ENCODE measurements around the gene GID4.

The GID4 gene

DNA sequence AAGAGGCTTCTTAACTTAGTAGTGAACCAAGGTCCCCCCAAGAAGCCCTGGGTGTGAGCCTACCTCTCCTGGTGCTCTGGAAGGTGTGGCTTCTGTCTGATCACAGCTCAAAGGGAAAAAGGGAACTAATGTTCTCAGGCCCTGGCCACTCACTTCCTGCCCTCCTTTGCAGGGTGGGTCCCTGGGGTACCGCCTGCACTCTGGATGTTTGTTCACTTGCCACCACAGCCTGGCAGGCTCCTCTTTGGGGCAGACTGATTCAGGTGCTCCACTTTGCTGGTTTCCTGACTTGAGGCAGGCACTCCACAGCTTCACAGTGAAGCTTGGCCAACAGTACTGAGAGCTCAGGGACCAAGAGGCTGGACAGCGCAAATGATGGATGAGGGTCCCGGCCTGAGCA is 63.4 kb downstream of the GID4 start:
- no peak for DNase-seq

DNA sequence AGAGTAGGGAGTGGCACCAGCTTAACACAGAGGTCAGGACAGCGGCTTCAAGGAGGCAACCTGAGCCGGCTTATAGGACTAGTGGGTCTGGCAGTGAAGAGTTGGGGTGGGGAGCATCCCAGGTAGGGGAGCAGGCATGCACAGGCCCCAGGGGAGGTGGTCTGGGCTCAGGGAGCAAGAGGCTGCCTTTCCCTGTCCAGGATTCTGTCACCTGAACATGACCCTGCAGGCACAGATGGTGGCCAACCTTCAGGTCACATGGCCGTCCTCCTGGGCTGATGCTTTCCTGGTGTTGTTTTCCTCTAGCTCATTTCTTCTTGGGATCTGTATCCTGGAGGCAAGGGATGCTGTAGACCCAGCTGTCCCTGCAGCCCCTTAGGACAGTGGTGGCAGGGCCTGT is 65.8 kb downstream of the GID4 start:
- no peak for DNase-seq

DNA sequence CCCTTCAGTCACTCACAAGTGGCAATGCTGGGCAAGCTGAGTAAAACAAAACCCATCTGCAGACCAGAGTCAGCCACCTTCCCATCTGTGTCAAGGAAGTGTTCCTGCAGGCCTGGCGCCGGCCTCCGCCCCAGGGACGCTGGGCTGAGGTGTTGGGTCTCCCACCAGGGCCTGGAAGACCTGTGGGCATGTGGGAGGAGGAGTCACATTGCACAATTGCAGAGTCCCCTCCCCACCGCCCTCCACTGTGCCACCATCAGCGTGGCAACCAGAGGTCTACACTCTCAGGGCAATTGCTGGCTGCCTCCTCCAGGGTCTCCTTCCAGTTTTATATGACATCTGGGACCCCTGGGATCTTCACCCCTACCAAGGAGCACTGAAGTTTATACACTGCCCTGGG is 66.4 kb downstream of the GID4 start:
- DNase-seq, result no peak

DNA sequence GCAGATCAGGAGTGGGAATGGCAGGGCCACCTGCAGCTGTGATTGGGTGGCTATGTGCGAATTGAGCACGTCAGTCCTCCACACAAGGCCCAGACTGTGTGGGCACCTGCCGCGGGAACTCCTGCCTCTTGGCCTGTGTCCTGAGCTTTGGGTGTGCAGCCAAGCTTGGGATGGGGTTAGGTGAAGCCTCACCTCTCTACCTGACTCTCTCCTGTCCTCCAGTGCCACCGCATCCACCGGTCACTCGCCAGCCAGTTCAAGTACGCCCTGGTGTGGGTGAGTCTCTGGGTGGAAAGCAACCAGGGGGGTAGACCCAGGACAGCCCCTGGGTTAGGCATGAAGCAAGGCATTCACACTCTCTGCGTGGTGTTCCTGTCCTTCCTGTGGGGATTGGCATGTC is 67.0 kb downstream of the GID4 start:
- DNase-seq, result no peak

DNA sequence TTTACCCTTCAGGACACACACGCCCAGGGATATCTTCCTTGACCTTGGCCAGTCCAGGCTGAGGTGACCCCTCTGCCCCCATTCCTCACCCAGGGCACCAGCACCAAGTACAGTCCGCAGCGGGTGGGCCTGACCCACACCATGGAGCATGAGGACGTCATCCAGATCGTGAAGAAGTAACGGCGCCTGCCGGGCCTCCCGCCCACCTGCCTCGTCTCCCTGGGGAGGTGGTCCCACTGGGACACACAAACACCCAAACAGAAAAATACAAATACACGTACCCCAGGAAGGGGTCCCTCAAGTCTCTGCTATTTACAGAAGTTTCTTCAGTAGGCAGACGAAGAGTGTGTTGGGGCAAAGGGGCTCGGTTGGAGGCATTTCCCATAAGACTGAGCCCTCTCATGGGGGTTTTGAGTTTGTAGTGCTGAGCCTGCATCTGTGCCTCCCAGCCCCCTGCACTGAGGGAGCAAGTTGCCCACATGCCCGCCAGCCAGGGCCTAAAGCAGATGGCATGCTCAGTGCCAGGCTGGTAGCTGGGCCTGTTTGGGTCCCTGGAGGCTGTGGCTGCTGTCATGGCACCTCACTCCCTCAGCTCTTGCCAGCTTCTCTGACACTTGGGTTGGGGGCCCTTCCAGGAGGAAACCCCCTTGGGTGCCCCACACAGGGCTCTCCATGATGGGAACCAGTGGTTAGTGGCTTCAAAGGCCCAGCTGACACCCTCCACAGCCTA is 68.0 kb downstream of the GID4 start:
- DNase-seq, result no peak

DNA sequence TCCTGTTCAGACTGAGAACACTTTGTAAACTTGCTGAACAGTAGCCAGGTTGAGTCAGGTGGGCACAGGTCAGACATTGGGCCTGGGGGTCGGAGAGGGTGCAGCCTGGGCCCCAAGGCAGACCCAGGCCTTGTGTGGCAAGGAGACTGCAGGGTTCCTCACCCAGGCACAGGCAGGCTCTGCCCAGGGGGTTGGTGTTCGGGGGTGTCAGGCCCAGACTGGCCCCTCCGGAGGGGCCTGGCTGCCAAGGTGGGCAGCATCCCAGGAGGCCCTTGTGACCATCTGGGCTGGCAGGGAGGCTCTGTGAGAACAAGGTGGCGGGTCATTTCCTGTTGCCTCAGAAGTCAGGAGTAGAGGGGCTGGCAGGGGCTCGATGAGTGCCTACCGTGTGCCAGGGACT is 68.8 kb downstream of the GID4 start:
- DNase-seq, result no peak

DNA sequence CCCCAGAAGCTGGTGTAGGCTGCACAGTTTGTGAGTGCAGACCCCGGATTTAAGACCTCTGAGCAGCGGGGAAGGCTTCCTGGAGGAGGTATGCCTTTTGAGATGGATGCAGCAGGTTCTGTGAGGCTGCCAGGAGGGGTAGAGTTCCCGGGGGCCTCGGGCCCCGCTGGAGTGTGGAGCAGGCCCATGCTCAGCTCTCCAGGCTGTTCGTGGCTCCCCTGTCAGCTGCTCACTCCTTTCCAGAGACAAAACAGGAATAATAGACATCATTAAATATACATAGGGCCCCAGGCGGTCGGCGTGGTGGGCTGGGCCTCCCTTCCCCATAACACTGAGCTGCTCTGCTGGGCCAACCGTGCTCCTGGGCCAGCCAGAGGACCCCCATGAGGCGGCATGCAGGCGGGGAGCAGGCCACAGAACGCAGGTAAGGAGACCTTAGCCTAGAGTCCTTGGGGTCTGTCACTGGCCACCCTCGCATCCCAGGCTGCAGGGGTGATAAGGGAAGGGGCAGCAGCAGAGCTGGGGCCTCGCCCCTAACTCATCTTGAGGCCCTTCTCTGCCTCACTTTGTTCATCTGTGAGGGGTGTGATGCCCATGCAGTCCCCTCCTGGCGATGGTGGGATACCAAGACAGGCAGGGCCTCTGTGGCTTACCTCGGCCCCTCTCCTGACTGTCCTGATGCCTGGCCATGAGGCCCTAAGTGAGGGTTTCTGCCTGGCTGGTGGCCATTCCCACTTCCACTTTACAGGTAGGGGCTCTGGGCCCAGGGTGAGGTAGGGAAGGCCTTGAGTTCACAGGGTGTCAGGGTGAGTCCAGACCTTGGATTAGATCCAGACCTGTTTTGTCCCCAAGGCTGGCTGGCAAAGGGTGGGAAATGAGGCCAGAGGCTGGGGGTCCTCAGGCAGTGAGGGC is 69.4 kb downstream of the GID4 start, which contains the start of gene MYO15A:
TSS of gene MYO15A (plus strand) at position 356 of the 912 bp plus-strand sequence. CDS start 10,045 bp downstream, outside the sequence.
- DNase-seq, result no peak

DNA sequence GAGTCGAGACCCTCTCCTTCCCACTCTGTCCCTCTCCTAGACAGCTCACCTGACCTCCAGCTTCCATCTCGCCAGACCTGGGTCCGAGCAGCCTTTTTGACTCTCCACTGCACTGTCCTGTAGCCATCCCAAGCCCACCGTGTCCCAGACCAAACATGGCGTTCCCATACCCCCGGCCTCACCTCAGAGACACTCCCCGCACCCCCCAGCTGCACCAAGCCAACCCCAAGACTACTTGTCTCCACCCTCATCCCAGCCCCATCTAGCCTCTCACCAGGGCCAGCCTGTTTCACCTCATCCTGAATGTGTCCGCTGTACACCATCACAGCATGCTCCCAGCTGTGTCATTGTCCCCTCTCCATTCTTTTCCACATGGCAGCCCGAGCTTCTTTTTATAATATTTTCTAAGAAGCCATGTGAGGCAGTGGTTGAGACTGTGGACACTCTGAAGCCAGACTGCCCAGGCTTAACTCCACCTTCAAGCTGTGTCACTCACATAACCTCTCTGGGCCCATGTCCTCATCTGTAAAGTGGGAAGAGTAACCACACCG is 70.8 kb downstream of the GID4 start:
- no peak for DNase-seq

DNA sequence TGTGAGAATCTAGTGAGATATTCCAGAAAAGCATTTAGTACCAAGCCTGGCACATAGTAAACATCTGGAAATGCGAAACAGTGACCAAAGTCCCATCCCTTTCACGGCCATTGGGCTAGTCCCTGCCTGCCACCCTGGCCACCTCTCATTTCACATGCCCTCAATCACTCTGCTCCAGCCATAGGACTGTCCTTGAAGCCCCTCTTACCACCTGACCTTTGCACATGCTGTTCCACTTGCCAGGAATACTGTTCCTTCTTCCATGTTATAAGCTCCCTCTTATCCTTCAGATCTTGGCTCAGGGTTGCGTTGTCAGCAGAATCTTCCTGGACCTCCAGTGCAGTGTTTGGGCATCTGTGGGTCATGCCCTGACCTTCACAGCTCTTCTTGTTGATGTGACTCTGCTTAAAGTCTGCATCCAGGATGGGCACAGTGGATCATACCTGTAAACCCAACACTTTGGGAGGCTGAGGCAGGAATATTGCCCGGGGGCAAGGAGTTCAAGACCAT is 71.5 kb downstream of the GID4 start:
- DNase-seq, result no peak

DNA sequence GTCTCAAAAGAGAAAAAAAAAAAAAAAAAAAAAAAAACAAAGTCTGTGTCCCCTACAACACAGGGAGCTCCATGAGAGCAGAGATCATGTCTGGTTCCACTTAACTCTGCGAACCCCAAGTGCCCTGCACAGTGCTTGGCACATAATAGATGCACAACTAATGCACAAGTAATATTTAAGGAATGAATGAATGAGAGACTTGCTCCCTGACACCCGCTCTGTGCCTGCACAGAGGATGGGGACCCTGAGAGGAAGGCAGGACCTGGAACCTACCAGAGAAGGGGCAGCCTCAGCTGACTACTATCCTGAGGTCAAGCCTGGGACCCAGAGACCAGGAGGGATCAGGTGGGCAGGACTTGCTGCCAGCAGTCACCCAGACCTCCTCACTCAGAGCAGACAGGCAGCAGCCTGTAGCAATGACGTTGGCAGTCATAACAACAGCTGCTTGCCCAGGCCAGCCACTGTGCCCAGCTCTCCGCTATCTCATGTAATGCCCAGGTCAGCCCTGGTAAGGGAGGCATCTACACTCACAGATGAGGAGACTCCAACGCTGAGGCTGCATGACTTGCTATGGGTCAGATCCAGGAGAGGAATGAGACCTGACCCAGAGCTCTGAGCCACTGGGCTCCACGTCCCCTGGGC is 72.2 kb downstream of the GID4 start:
- DNase-seq, result no peak

DNA sequence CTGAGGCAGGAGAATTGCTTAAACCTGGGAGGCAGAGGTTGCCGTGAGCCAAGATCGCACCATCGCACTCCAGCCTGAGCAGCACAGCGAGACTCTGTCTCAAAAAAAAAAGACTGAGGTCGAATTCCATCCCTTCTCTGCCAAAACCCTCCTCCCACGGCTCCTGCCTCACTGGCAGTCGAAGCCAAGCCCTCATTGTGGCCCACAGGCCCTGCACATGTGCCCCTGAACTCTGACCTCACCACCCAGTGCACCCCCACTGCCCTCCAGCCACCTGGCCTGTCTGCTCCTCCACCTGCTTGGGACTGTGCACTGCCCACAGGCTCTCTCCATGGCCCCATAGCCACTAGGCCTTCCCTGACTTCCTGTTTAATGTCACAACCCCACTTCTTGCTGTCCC is 76.3 kb downstream of the GID4 start:
- DNase-seq, result no peak

DNA sequence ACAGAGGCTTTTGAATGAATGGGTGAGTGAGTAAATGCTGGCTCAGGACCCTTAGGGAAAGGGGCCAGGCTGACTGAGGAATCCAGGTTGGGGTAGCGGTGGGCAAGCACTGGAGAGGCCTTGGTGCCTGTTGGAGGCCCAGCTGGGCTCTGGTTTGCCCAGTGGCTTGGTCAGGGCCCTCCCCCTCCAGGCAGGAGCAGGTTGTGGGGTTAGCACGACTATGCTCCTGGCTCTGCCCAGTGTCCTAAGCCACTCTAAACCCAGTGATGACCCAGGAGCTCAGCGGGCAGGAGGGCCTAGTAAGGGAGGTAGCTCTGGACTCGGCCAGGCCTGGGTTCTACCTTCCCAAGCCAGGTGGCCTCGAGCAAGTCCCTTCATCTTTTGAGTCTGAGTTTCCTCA is 76.9 kb downstream of the GID4 start:
- no peak for DNase-seq

DNA sequence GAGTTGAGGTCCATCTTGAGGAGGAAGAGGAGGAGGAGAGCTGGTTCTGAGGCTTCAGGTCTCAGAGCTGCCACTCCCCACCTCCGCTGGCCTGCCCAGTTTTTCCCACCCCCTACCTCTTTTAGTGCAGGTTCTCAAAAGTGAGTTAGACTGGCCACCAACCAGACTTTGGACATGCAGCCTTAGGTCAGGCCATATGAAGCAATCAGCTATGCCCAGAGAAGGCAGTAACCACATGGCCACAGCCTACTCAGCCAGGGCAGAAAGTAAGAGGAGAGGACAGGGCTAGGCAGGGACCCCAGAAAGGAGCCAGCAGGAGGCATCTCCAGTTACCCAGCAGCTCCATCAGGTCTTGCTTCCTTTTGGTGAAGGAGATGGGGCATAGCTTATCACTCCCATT is 78.3 kb downstream of the GID4 start:
- DNase-seq, result no peak

Measured in fibroblast of skin of abdomen (primary cell).